Measurements from ENCODE around the gene SYNPR.

The SYNPR gene

GRCh38 chr3:63562323-63562722 is 284.2 kb downstream of the SYNPR start:
- DNase-seq, result no peak

DNA sequence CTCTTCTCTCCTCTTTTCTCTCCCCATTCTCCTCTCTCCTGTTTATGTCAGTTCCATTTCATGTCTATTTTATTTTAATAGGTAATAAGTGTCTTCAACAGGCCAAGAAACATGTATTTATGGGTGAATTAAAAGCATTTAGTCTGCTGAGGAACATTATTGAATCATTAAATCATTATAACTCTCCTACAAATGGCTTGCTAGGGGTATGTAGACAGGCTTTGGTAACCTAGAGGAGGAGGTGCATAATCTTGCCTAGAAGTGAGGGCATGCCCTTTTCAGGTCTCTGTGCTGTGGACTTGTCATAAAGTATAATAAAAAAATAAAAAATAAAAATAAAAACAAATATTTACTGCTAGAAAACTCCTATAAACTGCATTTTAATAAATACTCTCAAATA is 285.5 kb downstream of the SYNPR start:
- no peak for DNase-seq

DNA sequence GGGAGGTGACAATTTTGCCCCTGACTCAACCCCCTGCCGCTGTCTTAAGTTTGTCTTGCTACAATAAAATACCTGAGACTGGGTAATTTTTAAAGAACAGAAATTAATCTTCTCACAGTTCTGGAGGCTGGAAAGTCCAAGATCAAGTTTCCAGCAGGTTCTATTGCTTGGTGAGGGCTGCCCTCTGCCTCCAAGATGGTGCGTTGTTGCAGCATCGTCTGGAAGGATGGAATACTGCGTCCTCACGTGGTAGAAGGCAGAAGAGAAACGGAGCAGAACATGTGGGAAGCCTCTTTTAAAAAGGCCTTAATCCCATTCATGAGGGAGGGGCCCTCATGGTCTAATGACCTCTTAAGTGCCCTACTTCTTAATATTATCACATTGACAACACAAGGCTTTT is 287.1 kb downstream of the SYNPR start:
- no peak for DNase-seq

DNA sequence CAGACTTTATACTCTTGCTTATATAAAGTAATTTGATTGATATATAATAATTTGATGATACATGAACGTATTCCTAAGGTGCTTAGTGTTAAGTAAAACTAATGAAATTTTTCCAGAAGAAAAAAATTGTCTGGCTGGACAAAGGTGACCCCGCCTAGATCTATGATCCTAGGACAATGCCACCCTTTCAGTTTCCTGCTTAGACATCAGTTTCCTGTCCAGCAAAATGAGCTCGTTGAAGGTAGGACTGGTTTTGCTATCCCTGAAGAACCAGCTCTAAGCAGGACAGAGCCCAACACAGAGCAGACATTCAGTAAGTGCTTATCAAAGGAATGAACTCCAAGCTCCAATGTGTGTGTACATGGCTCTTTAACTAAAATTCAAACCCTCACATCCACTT is 293.6 kb downstream of the SYNPR start:
- DNase-seq, result no peak

GRCh38 chr3:63576846-63577245 is 298.7 kb downstream of the SYNPR start:
- DNase-seq, result no peak

DNA sequence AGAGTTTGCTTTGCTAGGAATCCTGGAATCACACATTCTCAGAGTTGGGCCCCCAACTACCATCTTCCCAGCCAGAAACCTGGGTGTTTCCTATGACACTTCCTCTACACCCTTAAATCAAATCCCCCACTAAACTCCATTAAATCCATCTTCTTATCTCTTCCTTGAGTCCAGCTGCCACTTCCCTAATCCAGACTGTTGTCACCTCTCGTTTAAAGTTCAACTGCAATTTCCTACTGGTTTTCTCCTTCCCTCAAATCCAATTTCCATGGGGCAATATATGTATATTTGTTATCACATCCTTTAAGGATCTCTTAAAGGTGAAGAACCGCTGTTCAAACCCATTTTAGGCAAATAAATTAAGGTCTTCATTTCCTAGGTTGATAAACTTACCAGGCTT is 300.8 kb downstream of the SYNPR start:
- no peak for DNase-seq

GRCh38 chr3:63580151-63580550 is 302.0 kb downstream of the SYNPR start:
- DNase-seq, result no peak

DNA sequence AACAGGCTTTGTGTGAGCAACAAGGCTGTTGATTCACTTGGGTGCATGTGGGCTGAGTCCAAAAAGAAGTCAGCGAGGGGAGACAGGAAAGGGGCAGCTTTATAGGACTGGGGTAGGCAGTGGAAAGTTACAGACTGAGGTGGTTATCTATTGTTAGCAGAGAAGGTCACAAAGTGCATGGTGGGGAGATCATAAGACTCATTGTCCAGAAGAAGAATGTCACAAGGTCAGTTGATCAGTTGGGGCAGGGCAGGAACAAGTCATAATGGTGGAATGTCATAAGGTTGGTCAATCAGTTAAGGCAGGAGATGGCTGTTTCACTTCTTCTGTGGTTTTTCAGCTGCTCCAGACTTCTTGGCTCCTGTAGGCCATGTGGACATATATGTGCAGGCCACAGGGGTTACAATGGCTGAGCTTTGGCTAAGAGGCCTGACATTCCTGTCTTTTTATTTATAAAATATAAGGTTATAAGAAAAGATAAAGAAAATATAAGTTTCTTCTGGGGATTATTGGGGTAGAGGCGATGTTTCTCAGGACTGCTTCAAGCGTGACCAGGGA is 304.9 kb downstream of the SYNPR start:
- no peak for DNase-seq

DNA sequence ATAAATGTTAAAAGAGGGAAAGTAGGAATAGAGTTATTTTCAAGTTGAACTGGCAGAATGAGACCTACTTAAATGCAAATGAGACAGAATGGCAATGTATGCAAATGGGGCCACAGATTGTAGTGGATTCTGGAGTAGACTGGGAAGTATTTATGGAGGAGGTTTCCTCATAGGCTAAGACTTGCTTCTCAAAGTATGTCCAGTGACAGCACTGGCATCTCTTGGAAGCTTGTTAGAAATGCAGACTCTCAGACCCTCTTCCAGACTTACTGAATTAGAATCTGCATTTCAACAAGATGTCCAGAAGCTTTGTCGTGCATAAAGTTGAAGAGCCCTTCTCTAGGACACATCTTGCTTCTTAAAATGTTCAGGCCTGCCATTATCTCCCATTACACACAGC is 306.6 kb downstream of the SYNPR start:
- DNase-seq, result no peak

- no peak for DNase-seq
Observed at GRCh38 chr3:63585927-63586326, 307.8 kb downstream of the SYNPR start.

DNA sequence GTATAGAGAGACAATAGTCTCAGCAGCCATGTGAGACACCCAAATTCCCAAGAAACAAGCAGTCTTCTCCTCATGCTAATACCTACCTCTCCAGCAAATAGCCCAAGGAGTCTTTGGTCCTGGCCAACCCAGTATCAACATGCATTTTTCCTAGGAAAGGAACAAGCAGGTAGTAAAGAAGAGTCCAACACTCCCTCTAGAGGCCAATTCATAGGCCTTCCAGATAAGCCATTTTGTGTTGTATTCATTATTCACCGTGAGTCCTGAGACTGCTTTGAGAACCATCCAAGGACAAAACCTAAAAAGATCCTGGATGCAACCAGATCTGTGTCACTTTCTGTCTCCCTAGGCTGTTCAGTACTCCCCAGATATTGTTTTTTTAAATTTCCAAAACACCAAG is 310.8 kb downstream of the SYNPR start:
- no peak for DNase-seq

- no peak for DNase-seq
Observed at GRCh38 chr3:63593779-63594178, 315.7 kb downstream of the SYNPR start.

DNA sequence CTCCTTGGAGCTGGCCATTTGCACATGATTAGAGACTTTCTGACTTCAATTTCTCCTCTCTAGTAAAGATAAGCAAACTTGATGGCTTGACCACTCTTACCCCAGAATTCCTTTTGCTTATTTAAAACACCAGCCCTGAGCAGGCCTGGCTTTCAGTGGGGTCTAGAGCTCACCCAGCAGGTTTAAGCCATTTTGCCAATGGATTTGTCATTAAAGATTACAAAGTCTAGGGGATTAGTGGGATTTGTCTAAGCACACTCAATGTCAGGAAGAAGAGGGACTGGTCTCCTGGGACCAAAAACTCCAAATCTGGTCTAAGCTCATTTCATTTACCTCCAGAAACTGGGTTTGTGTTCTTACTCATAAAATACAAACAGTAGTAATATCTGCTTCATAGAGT is 317.1 kb downstream of the SYNPR start:
- DNase-seq, result no peak

DNA sequence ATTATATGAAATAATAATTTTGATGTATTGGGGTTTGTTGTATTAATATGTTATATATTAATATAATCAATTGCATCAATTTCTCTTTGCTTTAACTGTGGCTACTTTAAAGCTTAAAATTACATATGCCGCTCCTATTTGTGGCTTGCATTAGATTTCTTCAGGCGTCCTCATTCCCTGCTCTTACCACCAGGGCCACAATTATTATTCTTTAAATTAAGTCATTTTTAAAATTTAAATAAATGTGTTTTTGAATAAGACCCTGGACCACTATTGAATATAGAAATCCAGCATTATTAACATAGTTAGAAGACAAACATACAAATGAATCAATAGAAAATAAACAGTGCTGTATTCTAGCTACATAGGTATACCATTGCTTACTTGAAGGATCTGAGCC is 318.9 kb downstream of the SYNPR start:
- no peak for DNase-seq

- no peak for DNase-seq
Observed at GRCh38 chr3:63607716-63608115, 329.6 kb downstream of the SYNPR start.

GRCh38 chr3:63609408-63609807 is 331.3 kb downstream of the SYNPR start:
- DNase-seq, result no peak

GRCh38 chr3:63609834-63610233 is 331.7 kb downstream of the SYNPR start:
- no peak for DNase-seq

DNA sequence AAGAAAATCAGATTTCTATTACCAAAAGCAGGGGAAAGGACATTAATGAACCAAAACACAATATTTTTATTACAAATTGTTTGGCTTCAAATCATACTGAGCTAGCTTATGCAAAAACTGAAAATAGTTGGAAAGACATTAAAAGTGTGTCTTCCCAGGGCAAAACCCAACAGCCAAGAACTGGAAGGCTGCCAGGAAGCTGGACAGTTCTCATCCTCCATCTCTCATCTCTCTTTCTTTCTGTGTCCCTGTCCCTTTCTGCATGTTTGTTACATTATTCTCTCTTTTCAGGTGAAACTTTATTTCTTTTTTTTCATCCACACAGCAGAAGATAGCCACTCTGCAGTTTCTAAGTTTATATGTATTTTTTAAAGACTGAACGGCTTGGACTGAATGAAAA is 333.3 kb downstream of the SYNPR start:
- DNase-seq, result no peak

- DNase-seq, result no peak
Observed at GRCh38 chr3:63613561-63613960, 335.5 kb downstream of the SYNPR start.

DNA sequence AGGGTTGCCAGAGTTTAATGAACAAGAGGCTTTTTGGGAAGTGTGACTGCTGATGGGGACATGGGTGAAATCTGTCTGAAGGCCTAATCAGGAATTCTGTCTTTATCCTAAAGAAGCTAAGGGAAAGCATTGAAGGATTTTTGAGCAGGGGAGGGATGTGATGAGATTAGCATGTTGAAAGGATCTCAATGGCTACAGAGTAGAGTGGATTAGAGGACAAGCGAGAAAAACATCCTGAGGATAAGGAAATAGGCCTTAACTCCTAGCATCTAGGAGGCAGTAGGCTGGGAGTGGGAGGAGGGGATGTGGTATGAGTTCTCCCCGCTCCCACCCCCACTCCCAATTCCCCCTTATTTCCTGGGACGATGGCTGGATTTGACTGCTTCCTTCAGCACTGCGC is 339.3 kb downstream of the SYNPR start:
- no peak for DNase-seq

GRCh38 chr3:63624941-63625560 is 346.9 kb downstream of the SYNPR start:
- DNase-seq, result no peak

DNA sequence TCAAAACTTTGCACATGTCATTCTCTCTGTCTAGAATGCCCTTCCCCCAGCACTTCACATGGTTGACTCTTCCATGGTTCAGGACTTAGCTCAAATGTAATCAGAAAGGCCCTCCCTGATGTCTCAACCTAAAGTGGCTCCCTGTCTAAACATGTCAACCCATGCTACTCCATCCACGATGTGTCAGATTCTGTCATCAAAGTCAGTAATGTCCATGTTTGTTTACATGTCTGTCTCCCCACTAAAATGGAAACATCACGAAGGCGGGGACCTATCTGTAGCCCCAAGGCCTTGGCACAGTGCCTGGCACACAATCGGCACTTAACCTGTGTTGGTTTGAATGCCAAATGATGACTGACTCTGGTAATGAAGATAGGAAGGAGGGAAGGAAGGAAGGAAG is 353.6 kb downstream of the SYNPR start:
- no peak for DNase-seq

- DNase-seq, result no peak
Observed at GRCh38 chr3:63635186-63635585, 357.1 kb downstream of the SYNPR start.

DNA sequence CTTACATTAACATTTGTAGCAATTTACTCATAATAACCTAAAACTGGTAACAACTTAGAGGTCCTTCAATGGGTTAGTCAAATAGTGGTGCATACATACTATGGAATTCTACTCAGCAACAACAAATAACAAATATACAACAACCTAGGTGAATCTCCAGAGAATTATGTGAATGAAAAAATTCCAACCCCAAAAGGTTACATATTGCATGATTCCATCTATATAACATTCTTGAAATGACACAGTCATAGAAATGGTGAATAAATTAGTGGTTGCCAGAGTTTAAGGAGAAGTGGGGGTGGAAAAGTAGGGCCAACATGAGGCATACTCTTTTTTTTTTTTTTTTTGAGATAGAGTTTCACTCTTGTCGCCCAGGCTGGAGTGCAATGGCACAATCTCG is 361.7 kb downstream of the SYNPR start:
- DNase-seq, result no peak

DNA sequence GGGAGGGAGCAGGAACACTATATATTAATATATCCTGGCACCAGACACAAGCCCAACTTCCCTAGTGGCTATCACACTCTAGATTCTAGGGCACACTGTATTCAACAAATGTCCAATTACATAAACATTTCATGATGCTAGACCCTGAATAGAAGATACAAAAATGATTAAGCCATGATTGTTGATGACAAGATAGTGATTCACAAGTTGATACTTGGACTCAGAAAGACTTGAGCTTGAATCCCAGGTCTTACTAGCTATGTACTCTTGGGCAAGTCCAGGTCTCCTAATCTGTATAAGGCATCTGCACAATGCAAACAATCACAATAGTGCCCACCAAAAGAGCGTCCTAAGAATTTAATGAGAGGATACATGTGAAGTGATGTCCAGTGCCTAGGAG is 364.4 kb downstream of the SYNPR start:
- DNase-seq, result no peak
